GM12878 (cell line): Measurements from ENCODE around the gene ATP4B. TPM values are rescaled to one million over a fixed set of nuclear protein-coding genes. Genes with fewer than 3 reads are reported as not detected.

Source experiments
- ATAC-seq: fragments of 200-7000 bp; cut with Tn5 transposase; 3 replicates; pipeline ENCODE4 v1.9.1; 2020; ENCODE audit warnings: mild to moderate bottlenecking, moderate library complexity
- BruUV-seq: library from RNA; stranded (reverse); fragments of 400-500 nt; replicated peaks from 2 replicates; lab custom pipeline; 2021; lab: Mats Ljungman, UMichigan
- CTCF ChIA-PET: fragments of 300-600 bp; sonication (Branson Sonifier 250); formaldehyde crosslinking; extraction: SDS; loops from one replicate; lab custom pipeline; 2021; ENCODE audit warnings: inconsistent platforms; lab: Yijun Ruan, JAX
- POLR2A ChIA-PET: fragments of 350-600 bp; formaldehyde crosslinking; extraction: SDS; loops from one replicate; lab custom pipeline; 2021; ENCODE audit warnings: inconsistent platforms; lab: Charles Lee
- RAD21 ChIA-PET: fragments of 300-600 bp; sonication (Branson Sonifier 250); formaldehyde crosslinking; loops from one replicate; lab custom pipeline; 2023; ENCODE audit warnings: antibody characterized with exemption; ENCODE audit not compliant: unreplicated experiment; lab: Charles Lee
- SMC1A ChIA-PET: fragments of 300-600 bp; sonication (Branson Sonifier 250); formaldehyde crosslinking; loops from one replicate; lab custom pipeline; 2023; ENCODE audit not compliant: unreplicated experiment, uncharacterized antibody; lab: Charles Lee
- DNase-seq: peaks from one replicate; pipeline ENCODE4 v3.0.0-alpha.2; 2011; ENCODE audit warnings: low read depth, low spot score
- FAIRE-seq: peaks from 3 replicates; lab custom pipeline; 2011; peaks lifted over from hg19 to GRCh38; lab: Jason Lieb, UNC
- H2AFZ ChIP-seq: 2 replicates; pipeline ENCODE4 v1.6.0; 2011; ENCODE audit warnings: low read depth, low read length, control low read depth; ENCODE audit not compliant: control insufficient read depth
- H3K27ac ChIP-seq: 2 replicates; pipeline ENCODE4 v1.5.1; 2011; ENCODE audit warnings: control low read depth; ENCODE audit not compliant: control insufficient read depth, insufficient read depth
- H3K27me3 ChIP-seq, 2 experiments: replicated peaks in 1 of 2; 2 replicates each; pipeline versions ENCODE4 v1.6.0 to v1.6.1; 2011; ENCODE audit warnings: low read length in 1 of 2; ENCODE audit not compliant: control insufficient read depth in 2 of 2, insufficient read depth in 2 of 2
- H3K36me3 ChIP-seq, 2 experiments: 2 replicates each; pipeline ENCODE4 v1.5.1; 2011; ENCODE audit warnings: low read length in 1 of 2; ENCODE audit not compliant: control insufficient read depth in 2 of 2, insufficient read depth in 2 of 2
- H3K4me1 ChIP-seq: 2 replicates; pipeline ENCODE4 v1.6.1; 2011; ENCODE audit warnings: mild to moderate bottlenecking, low read length, moderate library complexity, mixed read lengths; ENCODE audit not compliant: control insufficient read depth, insufficient read depth
- H3K4me2 ChIP-seq: 2 replicates; pipeline ENCODE4 v1.6.0; 2011; ENCODE audit warnings: control low read depth; ENCODE audit not compliant: control insufficient read depth, insufficient read depth
- H3K4me3 ChIP-seq: fragments of 200-600 bp; sonication (generic); 2 replicates; pipeline ENCODE4 v1.5.1; 2016
- H3K79me2 ChIP-seq: 2 replicates; pipeline ENCODE4 v1.6.0; 2011; ENCODE audit warnings: low read length; ENCODE audit not compliant: control insufficient read depth, insufficient read depth
- H3K9ac ChIP-seq: 2 replicates; pipeline ENCODE4 v1.8.0; 2011; ENCODE audit warnings: low read length, control low read depth, mixed read lengths; ENCODE audit not compliant: control insufficient read depth, insufficient read depth
- H3K9me3 ChIP-seq: replicated peaks from 3 replicates; pipeline ENCODE4 v1.5.1; 2011; ENCODE audit warnings: mild to moderate bottlenecking, low read length; ENCODE audit not compliant: control insufficient read depth, insufficient read depth
- H4K20me1 ChIP-seq: 2 replicates; pipeline ENCODE4 v1.6.0; 2011; ENCODE audit not compliant: control insufficient read depth, insufficient read depth
- NFXL1 ChIP-seq: fragments of 450-650 bp; IDR thresholded peaks from 2 replicates; pipeline ENCODE4 v1.6.1; 2017; ENCODE audit warnings: antibody characterized with exemption, mild to moderate bottlenecking, borderline replicate concordance
- PML ChIP-seq: IDR thresholded peaks from 2 replicates; pipeline ENCODE4 v1.6.1; 2012; ENCODE audit warnings: low read length, inconsistent platforms
- POLR2AphosphoS5 ChIP-seq: IDR thresholded peaks from 2 replicates; pipeline ENCODE4 v1.6.1; 2011; ENCODE audit warnings: mild to moderate bottlenecking, low read length, inconsistent platforms
- POU2F2 ChIP-seq: IDR thresholded peaks from 3 replicates; pipeline ENCODE4 v1.6.1; 2011; ENCODE audit warnings: low read depth, mild to moderate bottlenecking, low read length, borderline replicate concordance
- RAD21 ChIP-seq: IDR thresholded peaks from 2 replicates; pipeline ENCODE4 v1.6.1; 2011; ENCODE audit warnings: mild to moderate bottlenecking, low read depth, low read length, moderate library complexity; ENCODE audit not compliant: insufficient read depth
- RBBP5 ChIP-seq: fragments of 200-600 bp; sonication (generic); conservative IDR thresholded peaks from 2 replicates; pipeline ENCODE4 v1.6.1; 2016
- SMAD5 ChIP-seq: IDR thresholded peaks from 2 replicates; pipeline ENCODE4 v1.6.1; 2016; ENCODE audit warnings: antibody characterized with exemption, low read depth
- STAT1 ChIP-seq: fragments of 450-650 bp; conservative IDR thresholded peaks from 2 replicates; pipeline ENCODE4 v1.6.1; 2014; ENCODE audit warnings: antibody characterized with exemption, mild to moderate bottlenecking
- WGBS: methylation state at CpG from one replicate; pipeline ENCODE4 v1.1.6; 2016; ENCODE audit warnings: low lambda C conversion rate; ENCODE audit not compliant: insufficient replicate concordance, insufficient coverage; ENCODE audit errors: missing lambda C conversion rate; 5-methylcytosine and 5-hydroxymethylcytosine counted together
- in situ Hi-C: fragments of 300-500 bp; cut with MboI; formaldehyde crosslinking; loops from 9 replicates; pipeline ENCODE4 v1.14.3; 2018; ENCODE audit warnings: mixed read lengths
- intact Hi-C: fragments of 100-400 bp; cut with micrococcal nuclease; formaldehyde crosslinking; loops from one replicate; pipeline ENCODE4 v1.14.2; 2022; ENCODE audit not compliant: unreplicated experiment
- polyA plus RNA-seq, 11 experiments: library from polyadenylated mRNA; depleted of rRNA in 4 of 11; unstranded in 6 of 11; stranded (reverse) in 5 of 11; fragments of >200 nt; fragmentation: Nextera tagmentation in 4 of 11; fragmentation: Illumina TruSeq in 1 of 11; extraction: Ambion mirVana in 4 of 11; extraction: Trizol in 1 of 11; gene quantifications; 1 replicate in 1 of 11; 2 replicates in 10 of 11; pipeline versions ENCODE4 v1.2.1 to v1.2.3, GENCODE V29; 2011 to 2016; ENCODE audit warnings: inconsistent platforms in 2 of 11, missing spikeins in 2 of 11, low read depth in 1 of 11
- total RNA-seq, 4 experiments: library from RNA; depleted of rRNA in 3 of 4; stranded (reverse); fragments of >200 nt in 3 of 4; fragmentation: Illumina TruSeq in 1 of 4; extraction: Trizol in 1 of 4; gene quantifications; 2 replicates each; pipeline versions ENCODE4 v1.2.1 to v1.2.3, GENCODE V29; 2013 to 2021
- TF ChIP-seq, protein P1 (sequence below): IDR thresholded peaks from 2 replicates; pipeline ENCODE4 v1.6.1; 2011; ENCODE audit warnings: low read depth, mild to moderate bottlenecking, low read length, moderate library complexity, borderline replicate concordance; ENCODE audit errors: extremely low read depth
- TF ChIP-seq, protein P2 (sequence below): fragments of 450-650 bp; IDR thresholded peaks from 2 replicates; pipeline ENCODE4 v1.6.1; 2018; ENCODE audit warnings: borderline replicate concordance, mild to moderate bottlenecking; ENCODE audit not compliant: partially characterized antibody
- TF ChIP-seq, protein P3 (sequence below): fragments of 450-650 bp; IDR thresholded peaks from 2 replicates; pipeline ENCODE4 v1.6.1; 2016; ENCODE audit warnings: mild to moderate bottlenecking, moderate library complexity, borderline replicate concordance

The ATP4B gene
- total and polyA plus RNA-seq, 10 of the 15 experiments (the other 5 are each of a cell fraction or from before 2014, with no cell fraction given), result 0.05 to 0.33 (median 0.20) TPM; not detected in 4

- intact Hi-C loops (no loop called here), in situ Hi-C loops (no loop called here)
- ATAC-seq (no peak), DNase-seq (no peak), FAIRE-seq (no peak)
- Histone ChIP-seq H4K20me1 (no peaks in the 10 kb centered on the region), H3K79me2 (peaks cover 40% of the 10 kb centered on the region), H3K9me3 (no peaks in the 10 kb centered on the region), H3K27ac (no peak overlapping the region), H3K36me3 (peaks cover 10 to 13% of the 10 kb centered on the region in 2 experiments; a peak in 3 of 4 replicates), H2AFZ (no peak overlapping the region), H3K4me3 (no peak overlapping the region), H3K27me3 (no peaks in the 10 kb centered on the region), H3K4me1 (peaks cover 3% of the 10 kb centered on the region; the same call in 1 of the 2 replicates), H3K9ac (no peak overlapping the region), H3K4me2 (no peak overlapping the region)
- 96% methylated on average over 6 of the region's 8 CpGs for WGBS
- BruUV-seq, result TSS peak; percentile 43
- CTCF ChIA-PET, result no interaction called here
- RAD21 ChIA-PET, result no interaction called here
- POLR2A ChIA-PET, result no interaction called here
- SMC1A ChIA-PET, result no interaction called here
- no peak for TF ChIP-seq SMAD5
- no peak for TF ChIP-seq POU2F2
- TF ChIP-seq POLR2AphosphoS5, result no peak
- no peak for TF ChIP-seq NFXL1
- no peak for TF ChIP-seq RAD21
- TF ChIP-seq, protein P1, sequence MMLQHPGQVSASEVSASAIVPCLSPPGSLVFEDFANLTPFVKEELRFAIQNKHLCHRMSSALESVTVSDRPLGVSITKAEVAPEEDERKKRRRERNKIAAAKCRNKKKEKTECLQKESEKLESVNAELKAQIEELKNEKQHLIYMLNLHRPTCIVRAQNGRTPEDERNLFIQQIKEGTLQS, result no peak
These were observed 52.5 kb downstream of the ATP4B start for GRCh38 chr13:113605461-113605860.

DNA sequence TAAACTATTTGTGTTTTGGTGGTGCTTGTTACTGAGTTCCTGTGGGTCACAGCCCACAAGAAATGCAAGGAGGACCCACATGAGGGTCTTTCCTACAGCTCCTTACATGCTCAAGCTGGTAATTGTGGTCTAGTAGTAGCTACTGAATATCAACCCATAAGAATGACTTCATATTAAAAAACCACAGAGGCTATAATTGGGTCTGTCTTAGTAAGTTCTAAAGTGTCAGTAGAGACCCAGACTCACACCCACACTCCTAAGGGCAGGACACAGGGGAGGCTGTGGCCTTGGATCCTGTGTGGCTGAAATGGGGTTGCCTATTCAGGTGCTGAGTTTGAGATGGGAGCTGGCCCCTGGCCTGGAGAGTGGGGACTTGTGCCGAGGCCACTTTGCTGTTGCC is 53.8 kb downstream of the ATP4B start:
- no TSS peak for BruUV-seq
- in situ Hi-C loops, result no loop called here
- ChIA-PET POLR2A (interaction anchor here (0.7 kb wide), 1 partner anchor 635 kb away, joined by 4 read pairs; no protein-coding TSS in a partner anchor), CTCF (no interaction called here), RAD21 (no interaction called here), SMC1A (no interaction called here)
- no peak overlapping the region for H3K27ac ChIP-seq
- no peak overlapping the region; the same call in 1 of the 2 replicates for H3K9ac ChIP-seq
- no peak overlapping the region for H3K4me2 ChIP-seq
- peaks cover 20 to 22% of the 10 kb centered on the region in 2 experiments; a peak in 3 of 4 replicates for H3K36me3 ChIP-seq
- H3K4me1 ChIP-seq, result peaks cover 3% of the 10 kb centered on the region; the same call in 1 of the 2 replicates
- H3K4me3 ChIP-seq, result no peak overlapping the region
- H2AFZ ChIP-seq, result no peak overlapping the region
- H3K79me2 ChIP-seq, result peaks cover 43% of the 10 kb centered on the region
- no peaks in the 10 kb centered on the region for H3K27me3 ChIP-seq
- FAIRE-seq, result peak; percentile 13
- peak; percentile 84 for ATAC-seq
- DNase-seq, result no peak
- H4K20me1 ChIP-seq, result no peaks in the 10 kb centered on the region
- H3K9me3 ChIP-seq, result no peaks in the 10 kb centered on the region; the same call in 2 of the 3 replicates
- intact Hi-C loops, result no loop called here
- WGBS, result 88% methylated on average over 1 of the region's 1 CpG
- TF ChIP-seq, protein P2, sequence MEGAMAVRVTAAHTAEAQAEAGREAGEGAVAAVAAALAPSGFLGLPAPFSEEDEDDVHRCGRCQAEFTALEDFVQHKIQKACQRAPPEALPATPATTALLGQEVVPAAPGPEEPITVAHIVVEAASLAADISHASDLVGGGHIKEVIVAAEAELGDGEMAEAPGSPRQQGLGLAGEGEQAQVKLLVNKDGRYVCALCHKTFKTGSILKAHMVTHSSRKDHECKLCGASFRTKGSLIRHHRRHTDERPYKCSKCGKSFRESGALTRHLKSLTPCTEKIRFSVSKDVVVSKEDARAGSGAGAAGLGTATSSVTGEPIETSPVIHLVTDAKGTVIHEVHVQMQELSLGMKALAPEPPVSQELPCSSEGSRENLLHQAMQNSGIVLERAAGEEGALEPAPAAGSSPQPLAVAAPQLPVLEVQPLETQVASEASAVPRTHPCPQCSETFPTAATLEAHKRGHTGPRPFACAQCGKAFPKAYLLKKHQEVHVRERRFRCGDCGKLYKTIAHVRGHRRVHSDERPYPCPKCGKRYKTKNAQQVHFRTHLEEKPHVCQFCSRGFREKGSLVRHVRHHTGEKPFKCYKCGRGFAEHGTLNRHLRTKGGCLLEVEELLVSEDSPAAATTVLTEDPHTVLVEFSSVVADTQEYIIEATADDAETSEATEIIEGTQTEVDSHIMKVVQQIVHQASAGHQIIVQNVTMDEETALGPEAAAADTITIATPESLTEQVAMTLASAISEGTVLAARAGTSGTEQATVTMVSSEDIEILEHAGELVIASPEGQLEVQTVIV, result no peak
- TF ChIP-seq RBBP5 (no peak), STAT1 (no peak), PML (peak; percentile 60; the same call in 1 of the 2 replicates)
- TF ChIP-seq, protein P3, sequence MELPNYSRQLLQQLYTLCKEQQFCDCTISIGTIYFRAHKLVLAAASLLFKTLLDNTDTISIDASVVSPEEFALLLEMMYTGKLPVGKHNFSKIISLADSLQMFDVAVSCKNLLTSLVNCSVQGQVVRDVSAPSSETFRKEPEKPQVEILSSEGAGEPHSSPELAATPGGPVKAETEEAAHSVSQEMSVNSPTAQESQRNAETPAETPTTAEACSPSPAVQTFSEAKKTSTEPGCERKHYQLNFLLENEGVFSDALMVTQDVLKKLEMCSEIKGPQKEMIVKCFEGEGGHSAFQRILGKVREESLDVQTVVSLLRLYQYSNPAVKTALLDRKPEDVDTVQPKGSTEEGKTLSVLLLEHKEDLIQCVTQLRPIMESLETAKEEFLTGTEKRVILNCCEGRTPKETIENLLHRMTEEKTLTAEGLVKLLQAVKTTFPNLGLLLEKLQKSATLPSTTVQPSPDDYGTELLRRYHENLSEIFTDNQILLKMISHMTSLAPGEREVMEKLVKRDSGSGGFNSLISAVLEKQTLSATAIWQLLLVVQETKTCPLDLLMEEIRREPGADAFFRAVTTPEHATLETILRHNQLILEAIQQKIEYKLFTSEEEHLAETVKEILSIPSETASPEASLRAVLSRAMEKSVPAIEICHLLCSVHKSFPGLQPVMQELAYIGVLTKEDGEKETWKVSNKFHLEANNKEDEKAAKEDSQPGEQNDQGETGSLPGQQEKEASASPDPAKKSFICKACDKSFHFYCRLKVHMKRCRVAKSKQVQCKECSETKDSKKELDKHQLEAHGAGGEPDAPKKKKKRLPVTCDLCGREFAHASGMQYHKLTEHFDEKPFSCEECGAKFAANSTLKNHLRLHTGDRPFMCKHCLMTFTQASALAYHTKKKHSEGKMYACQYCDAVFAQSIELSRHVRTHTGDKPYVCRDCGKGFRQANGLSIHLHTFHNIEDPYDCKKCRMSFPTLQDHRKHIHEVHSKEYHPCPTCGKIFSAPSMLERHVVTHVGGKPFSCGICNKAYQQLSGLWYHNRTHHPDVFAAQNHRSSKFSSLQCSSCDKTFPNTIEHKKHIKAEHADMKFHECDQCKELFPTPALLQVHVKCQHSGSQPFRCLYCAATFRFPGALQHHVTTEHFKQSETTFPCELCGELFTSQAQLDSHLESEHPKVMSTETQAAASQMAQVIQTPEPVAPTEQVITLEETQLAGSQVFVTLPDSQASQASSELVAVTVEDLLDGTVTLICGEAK, result no peak
